ENCODE data around the gene LRFN3.

DNA sequence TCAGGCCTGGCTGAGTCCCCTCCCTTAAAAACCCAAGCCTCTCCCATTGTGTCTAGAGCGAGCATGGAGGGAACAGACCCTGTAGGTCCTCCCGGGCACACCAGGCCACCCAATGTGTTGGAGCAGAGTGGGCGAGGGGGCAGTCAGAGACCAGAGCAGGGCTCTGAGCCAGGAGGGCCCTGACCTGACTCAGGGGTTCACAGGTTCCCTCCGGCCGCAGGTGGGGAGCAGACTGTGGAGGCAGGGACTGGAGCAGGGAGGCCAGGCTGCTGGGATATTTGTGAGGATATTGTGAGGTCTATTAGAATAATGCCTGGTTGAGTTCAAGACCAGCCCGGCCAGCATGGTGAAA lies 26.5 kb upstream of the LRFN3 start:
- TF ChIP-seq SIN3A (IDR thresholded peaks at IDR 0.05; ENCODE audit: borderline replicate concordance, low read depth, low read length) (no peak), RAD21 (CRISPR knock-in tag; IDR thresholded peaks at IDR 0.05) (no peak), FOXO4 (CRISPR knock-in tag; conservative IDR thresholded peaks at IDR 0.05) (no peak), EZH2 (conservative IDR thresholded peaks at IDR 0.05; ENCODE audit: low read depth, low read length) (no peak), DNMT1 (CRISPR knock-in tag; IDR thresholded peaks at IDR 0.05) (no peak), GTF3A (CRISPR knock-in tag; conservative IDR thresholded peaks at IDR 0.05) (no peak), MATR3 (CRISPR knock-in tag; IDR thresholded peaks at IDR 0.05) (no peak)
- TF ChIP-seq, protein P1, sequence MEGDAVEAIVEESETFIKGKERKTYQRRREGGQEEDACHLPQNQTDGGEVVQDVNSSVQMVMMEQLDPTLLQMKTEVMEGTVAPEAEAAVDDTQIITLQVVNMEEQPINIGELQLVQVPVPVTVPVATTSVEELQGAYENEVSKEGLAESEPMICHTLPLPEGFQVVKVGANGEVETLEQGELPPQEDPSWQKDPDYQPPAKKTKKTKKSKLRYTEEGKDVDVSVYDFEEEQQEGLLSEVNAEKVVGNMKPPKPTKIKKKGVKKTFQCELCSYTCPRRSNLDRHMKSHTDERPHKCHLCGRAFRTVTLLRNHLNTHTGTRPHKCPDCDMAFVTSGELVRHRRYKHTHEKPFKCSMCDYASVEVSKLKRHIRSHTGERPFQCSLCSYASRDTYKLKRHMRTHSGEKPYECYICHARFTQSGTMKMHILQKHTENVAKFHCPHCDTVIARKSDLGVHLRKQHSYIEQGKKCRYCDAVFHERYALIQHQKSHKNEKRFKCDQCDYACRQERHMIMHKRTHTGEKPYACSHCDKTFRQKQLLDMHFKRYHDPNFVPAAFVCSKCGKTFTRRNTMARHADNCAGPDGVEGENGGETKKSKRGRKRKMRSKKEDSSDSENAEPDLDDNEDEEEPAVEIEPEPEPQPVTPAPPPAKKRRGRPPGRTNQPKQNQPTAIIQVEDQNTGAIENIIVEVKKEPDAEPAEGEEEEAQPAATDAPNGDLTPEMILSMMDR (CRISPR knock-in tag; IDR thresholded peaks at IDR 0.05), result no peak

Measured in HepG2 (cell line).